SK-N-SH (cell line): Measurements from ENCODE around the gene NOC2L.

Experiments used
- CTCF ChIP-seq: fragments of 200-600 bp; sonication (generic); IDR thresholded peaks from 2 replicates; pipeline ENCODE4 v1.6.1; 2017; ENCODE audit warnings: antibody characterized with exemption, mild to moderate bottlenecking, moderate library complexity
- EP300 ChIP-seq, 2 experiments: IDR thresholded peaks; 2 replicates each; pipeline versions ENCODE4 v1.4.0 to v1.6.1; 2012; ENCODE audit warnings: borderline replicate concordance in 1 of 2, low read depth in 1 of 2, low read length in 1 of 2
- EZH2phosphoT487 ChIP-seq: fragments of 200-600 bp; sonication (generic); IDR thresholded peaks from 2 replicates; pipeline ENCODE4 v1.6.1; 2017; ENCODE audit warnings: low read depth, mixed run types, mild to moderate bottlenecking, antibody characterized with exemption, moderate library complexity, borderline replicate concordance
- MXI1 ChIP-seq: IDR thresholded peaks from 2 replicates; pipeline ENCODE4 v1.6.1; 2012; ENCODE audit warnings: mild to moderate bottlenecking, low read depth, low read length, improper control_type of control experiment
- RCOR1 ChIP-seq: fragments of 150-350 bp; IDR thresholded peaks from 2 replicates; pipeline ENCODE4 v1.6.1; 2017; ENCODE audit warnings: antibody characterized with exemption, low read length
- SMC3 ChIP-seq: IDR thresholded peaks from 2 replicates; pipeline ENCODE4 v1.6.1; 2012; ENCODE audit warnings: low read depth, low read length, improper control_type of control experiment

DNA sequence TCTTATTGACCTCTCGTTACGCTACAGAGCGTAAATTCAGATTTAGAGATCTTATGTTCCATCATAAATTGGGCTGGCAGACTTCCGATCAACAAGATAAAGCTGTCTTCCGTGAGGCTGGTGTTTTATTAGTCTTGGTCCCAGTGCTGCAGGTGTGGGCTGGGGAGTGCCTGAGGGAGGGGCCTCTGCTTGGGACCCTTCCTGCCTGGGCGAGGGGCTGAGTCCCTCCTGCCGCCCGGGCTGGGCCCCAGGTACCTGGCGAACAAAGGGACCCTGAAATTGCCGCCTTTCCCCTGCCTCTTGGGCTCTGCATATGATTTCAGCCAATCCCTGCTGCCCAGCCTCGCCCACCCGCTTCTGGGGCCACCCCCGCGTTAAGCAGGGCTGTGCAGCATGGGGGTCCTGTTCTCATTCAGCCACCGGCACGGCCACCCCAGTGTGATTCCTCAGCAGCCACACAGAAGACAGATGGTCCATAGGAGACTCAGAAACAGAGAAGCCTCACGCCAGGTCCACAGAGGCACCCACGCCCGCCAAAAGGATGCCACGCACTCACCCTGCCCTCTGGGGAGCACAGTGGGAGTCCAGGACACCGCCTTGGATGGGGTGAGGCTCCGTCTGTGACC is 41.5 kb downstream of the NOC2L start:
- no peak for TF ChIP-seq CTCF
- TF ChIP-seq MXI1, result no peak
- no peak for TF ChIP-seq SMC3
- peak in 1 of 2 experiments; percentile 71; a peak in 2 of 4 replicates for TF ChIP-seq EP300 (IDR thresholded peaks at IDR 0.05; ENCODE audit: borderline replicate concordance in 1 of 2, low read depth in 1 of 2, low read length in 1 of 2)
- no peak for TF ChIP-seq EZH2phosphoT487
- peak; percentile 61; the same call in 1 of the 2 replicates for TF ChIP-seq RCOR1
